HEK293T (cell line): ENCODE data around the gene ARHGEF16.

Experiments
- CTCF ChIA-PET: fragments of 350-600 bp; formaldehyde crosslinking; extraction: SDS; loops from one replicate; lab custom pipeline; 2021; ENCODE audit warnings: antibody characterized with exemption, inconsistent platforms; lab: Yijun Ruan, JAX
- POLR2A ChIA-PET: fragments of 350-600 bp; formaldehyde crosslinking; extraction: SDS; loops from one replicate; lab custom pipeline; 2020; ENCODE audit warnings: antibody characterized with exemption, inconsistent platforms; lab: Yijun Ruan, JAX
- DNase-seq: peaks from one replicate; pipeline ENCODE4 v3.0.0; 2012; ENCODE audit warnings: mixed read lengths; ENCODE audit errors: extremely low spot score
- ARNT ChIP-seq: fragments of 450-650 bp; IDR thresholded peaks from 2 replicates; pipeline ENCODE4 v1.6.1; 2017; ENCODE audit warnings: mild to moderate bottlenecking
- BHLHE40 ChIP-seq: fragments of 450-650 bp; IDR thresholded peaks from 2 replicates; pipeline ENCODE4 v1.6.1; 2016; ENCODE audit warnings: mild to moderate bottlenecking, moderate library complexity, borderline replicate concordance
- CTBP1 ChIP-seq: fragments of 450-650 bp; IDR thresholded peaks from 2 replicates; pipeline ENCODE4 v1.6.1; 2016; ENCODE audit warnings: borderline replicate concordance
- ELF4 ChIP-seq: fragments of 450-650 bp; IDR thresholded peaks from 2 replicates; pipeline ENCODE4 v1.6.1; 2017; ENCODE audit warnings: antibody characterized with exemption
- FOXA1 ChIP-seq: fragments of 450-650 bp; IDR thresholded peaks from 2 replicates; pipeline ENCODE4 v1.6.1; 2016; ENCODE audit warnings: mild to moderate bottlenecking
- FOXK2 ChIP-seq: fragments of 450-650 bp; IDR thresholded peaks from 2 replicates; pipeline ENCODE4 v1.6.1; 2016; ENCODE audit warnings: mild to moderate bottlenecking
- FOXM1 ChIP-seq: fragments of 450-650 bp; IDR thresholded peaks from 2 replicates; pipeline ENCODE4 v1.6.1; 2017; ENCODE audit warnings: mild to moderate bottlenecking, borderline replicate concordance
- HDGF ChIP-seq: fragments of 450-650 bp; IDR thresholded peaks from 2 replicates; pipeline ENCODE4 v1.6.1; 2017; ENCODE audit warnings: antibody characterized with exemption, borderline replicate concordance
- L3MBTL2 ChIP-seq: fragments of 450-650 bp; conservative IDR thresholded peaks from 2 replicates; pipeline ENCODE4 v1.6.1; 2016; ENCODE audit warnings: mild to moderate bottlenecking
- LEF1 ChIP-seq: fragments of 450-650 bp; IDR thresholded peaks from 2 replicates; pipeline ENCODE4 v1.6.1; 2017; ENCODE audit warnings: mild to moderate bottlenecking, borderline replicate concordance
- NFRKB ChIP-seq: fragments of 450-650 bp; IDR thresholded peaks from 2 replicates; pipeline ENCODE4 v1.6.1; 2016; ENCODE audit warnings: mild to moderate bottlenecking, moderate library complexity
- PKNOX1 ChIP-seq: fragments of 450-650 bp; IDR thresholded peaks from 2 replicates; pipeline ENCODE4 v1.6.1; 2016
- SP1 ChIP-seq: fragments of 450-650 bp; IDR thresholded peaks from 2 replicates; pipeline ENCODE4 v1.6.1; 2017
- SUZ12 ChIP-seq: fragments of 450-650 bp; IDR thresholded peaks from 2 replicates; pipeline ENCODE4 v1.6.1; 2016; ENCODE audit warnings: mild to moderate bottlenecking
- TARDBP ChIP-seq: fragments of 450-650 bp; IDR thresholded peaks from 2 replicates; pipeline ENCODE4 v1.6.1; 2016
- ZNF384 ChIP-seq: fragments of 450-650 bp; IDR thresholded peaks from 2 replicates; pipeline ENCODE4 v1.6.1; 2016

Gene ARHGEF16

GRCh38 chr1:3426956-3427535, 27.4 kb upstream of the ARHGEF16 start:
- ChIA-PET CTCF (no interaction called here), POLR2A (no interaction called here)
- TF ChIP-seq SP1 (no peak), PKNOX1 (no peak), ZNF384 (no peak), CTBP1 (no peak), BHLHE40 (no peak), FOXK2 (no peak), FOXM1 (no peak), HDGF (no peak)
- DNase-seq: no peak

GRCh38 chr1:3427711-3428704, 26.5 kb upstream of the ARHGEF16 start:
- ChIA-PET POLR2A (no interaction called here), CTCF (no interaction called here)
- no peak for TF ChIP-seq SP1
- TF ChIP-seq BHLHE40: no peak
- no peak for TF ChIP-seq ELF4
- TF ChIP-seq NFRKB: no peak
- TF ChIP-seq LEF1: no peak
- no peak for TF ChIP-seq PKNOX1
- TF ChIP-seq ARNT: no peak
- no peak for TF ChIP-seq SUZ12
- no peak for DNase-seq

GRCh38 chr1:3428899-3429298, 25.6 kb upstream of the ARHGEF16 start:
- ChIA-PET POLR2A (no interaction called here), CTCF (no interaction called here)
- DNase-seq: no peak
- TF ChIP-seq FOXA1: no peak

GRCh38 chr1:3429320-3429719, 25.1 kb upstream of the ARHGEF16 start:
- DNase-seq: no peak
- ChIA-PET POLR2A (no interaction called here), CTCF (no interaction called here)
- TF ChIP-seq PKNOX1 (no peak), FOXK2 (no peak), ELF4 (no peak), BHLHE40 (no peak), FOXM1 (no peak)

GRCh38 chr1:3429766-3430165, 24.7 kb upstream of the ARHGEF16 start:
- POLR2A ChIA-PET: no interaction called here

More at GRCh38 chr1:3429766-3430165, 24.7 kb upstream of the ARHGEF16 start:
- TF ChIP-seq FOXK2: no peak
- no peak for TF ChIP-seq LEF1
- no peak for TF ChIP-seq NFRKB
- TF ChIP-seq ZNF384: no peak
- no peak for TF ChIP-seq ELF4
- TF ChIP-seq CTBP1: no peak
- TF ChIP-seq BHLHE40: no peak
- TF ChIP-seq PKNOX1: no peak
- TF ChIP-seq FOXM1: no peak
- TF ChIP-seq ARNT: no peak
- TF ChIP-seq TARDBP: no peak
- TF ChIP-seq FOXA1: no peak
- TF ChIP-seq HDGF: no peak
- no peak for TF ChIP-seq SP1
- no peak for TF ChIP-seq L3MBTL2
- no peak for TF ChIP-seq SUZ12
- no peak for DNase-seq
- CTCF ChIA-PET: no interaction called here
